Naive thymus-derived CD4-positive, alpha-beta T cell (primary cell): ENCODE data around the gene ARHGEF40. TPM values are rescaled to one million over a fixed set of nuclear protein-coding genes. Genes with fewer than 3 reads are reported as not detected.

Experiments used
- ATAC-seq: fragments of 150-1000 bp; cut with Tn5 transposase; 2 replicates; pipeline ENCODE4 v1.10.0; 2021; ENCODE audit warnings: mild to moderate bottlenecking, moderate library complexity
- CTCF ChIA-PET: fragments of 350-600 bp; sonication (Branson Sonifier 250); formaldehyde crosslinking; loops from one replicate; lab custom pipeline; 2021; ENCODE audit warnings: antibody characterized with exemption; lab: Charles Lee
- POLR2A ChIA-PET: fragments of 350-600 bp; sonication (Branson Sonifier 250); formaldehyde crosslinking; loops from one replicate; lab custom pipeline; 2021; ENCODE audit warnings: antibody characterized with exemption, inconsistent platforms; lab: Charles Lee
- DNase-seq, 9 donors: peaks; one replicate each; pipeline versions ENCODE4 v3.0.0 to v3.0.0-alpha.2; 2020 to 2022; ENCODE audit warnings: mixed read lengths in 1 of 9
- H3K27ac ChIP-seq: one replicate; pipeline ENCODE4 v1.7.0; 2013; ENCODE audit warnings: mild to moderate bottlenecking, low read depth, low read length, moderate library complexity
- H3K27me3 ChIP-seq, 2 donors: one replicate each; pipeline ENCODE4 v1.7.0; 2013; ENCODE audit warnings: low read length in 2 of 2, mild to moderate bottlenecking in 2 of 2, moderate library complexity in 2 of 2; ENCODE audit not compliant: control insufficient read depth in 2 of 2, insufficient read depth in 2 of 2
- H3K36me3 ChIP-seq, 3 experiments: 1 replicate in 2 of 3; 2 replicates in 1 of 3; pipeline ENCODE4 v1.7.0; 2013; ENCODE audit warnings: low read length in 3 of 3, mild to moderate bottlenecking in 3 of 3, moderate library complexity in 1 of 3; ENCODE audit not compliant: insufficient read depth in 3 of 3, control insufficient read depth in 2 of 3
- H3K4me1 ChIP-seq, 2 donors: one replicate each; pipeline ENCODE4 v1.7.0; 2013; ENCODE audit warnings: low read length in 2 of 2, mild to moderate bottlenecking in 2 of 2, moderate library complexity in 1 of 2; ENCODE audit not compliant: control insufficient read depth in 2 of 2, insufficient read depth in 2 of 2
- H3K4me3 ChIP-seq: 2 replicates; pipeline ENCODE4 v1.7.0; 2013; ENCODE audit warnings: mild to moderate bottlenecking, low read length
- H3K9me3 ChIP-seq, 3 experiments: 1 replicate in 2 of 3; 2 replicates in 1 of 3; pipeline ENCODE4 v1.7.0; 2013; ENCODE audit warnings: low read length in 3 of 3; ENCODE audit not compliant: control insufficient read depth in 2 of 3
- H3K27ac Mint-ChIP-seq, 9 donors: one replicate each; pipeline ENCODE4 v1.8.0; 2020 to 2022; ENCODE audit warnings: mixed read lengths in 9 of 9, mild to moderate bottlenecking in 8 of 9, moderate library complexity in 5 of 9, inconsistent platforms in 2 of 9
- H3K27me3 Mint-ChIP-seq, 5 donors: one replicate each; pipeline ENCODE4 v1.8.0; 2021 to 2022; ENCODE audit warnings: mixed read lengths in 5 of 5, mild to moderate bottlenecking in 1 of 5
- H3K36me3 Mint-ChIP-seq, 5 donors: one replicate each; pipeline ENCODE4 v1.8.0; 2020 to 2022; ENCODE audit warnings: mixed read lengths in 5 of 5, mild to moderate bottlenecking in 3 of 5, inconsistent platforms in 1 of 5
- H3K4me1 Mint-ChIP-seq, 7 donors: one replicate each; pipeline ENCODE4 v1.8.0; 2020 to 2022; ENCODE audit warnings: mixed read lengths in 7 of 7, mild to moderate bottlenecking in 3 of 7, inconsistent platforms in 1 of 7
- H3K4me3 Mint-ChIP-seq, 10 donors: one replicate each; pipeline ENCODE4 v1.8.0; 2020 to 2022; ENCODE audit warnings: mild to moderate bottlenecking in 10 of 10, mixed read lengths in 10 of 10, moderate library complexity in 6 of 10, inconsistent platforms in 2 of 10
- H3K9me3 Mint-ChIP-seq, 11 donors: one replicate each; pipeline ENCODE4 v1.8.0; 2020 to 2022; ENCODE audit warnings: mixed read lengths in 11 of 11, mild to moderate bottlenecking in 4 of 11, inconsistent platforms in 1 of 11, moderate library complexity in 1 of 11
- intact Hi-C, 2 donors: fragments of 100-400 bp; cut with micrococcal nuclease; formaldehyde crosslinking; loops; one replicate each; pipeline ENCODE4 v1.15.1; 2023
- polyA plus RNA-seq, 2 donors: library from polyadenylated mRNA; unstranded; fragments of 300-500 nt; fragmentation: Illumina TruSeq; gene quantifications; one replicate each; pipeline ENCODE4 v1.2.3, GENCODE V29; 2021
- total RNA-seq, 6 experiments: library from RNA in 5 of 6; stranded (reverse) in 5 of 6; gene quantifications; 1 replicate in 5 of 6; 2 replicates in 1 of 6; pipeline ENCODE4 v1.2.3 and lab custom pipeline; 2021 to 2026

Gene ARHGEF40
- total and polyA plus RNA-seq, 7 experiments from 2014 or later, result 0.11 to 40.5 (median 0.81) TPM; not detected in 2

- H3K36me3 ChIP-seq, result no peaks in the 10 kb centered on the region
- H3K4me1 ChIP-seq, result peaks cover 13 to 15% of the 10 kb centered on the region in 2 donors
- Mint-ChIP-seq H3K27ac (peak overlapping the region in 5 of 9 donors; percentile 0 to 71 (median 28)), H3K27me3 (peaks cover 0 to 3% (median 0%) of the 10 kb centered on the region in 5 donors), H3K9me3 (peaks cover 0 to 5% (median 0%) of the 10 kb centered on the region in 11 donors), H3K36me3 (no peaks in the 10 kb centered on the region), H3K4me1 (peaks cover 16 to 30% (median 26%) of the 10 kb centered on the region in 7 donors), H3K4me3 (no peak overlapping the region)
- CTCF ChIA-PET, result interaction anchor here (0.9 kb wide), 1 partner anchor 70 kb away, joined by 3 read pairs; no protein-coding TSS in a partner anchor
- POLR2A ChIA-PET, result interaction anchor here (1.1 kb wide), 1 partner anchor 61 kb away, joined by 3 read pairs; no protein-coding TSS in a partner anchor
- DNase-seq, result no peak
- H3K27me3 ChIP-seq, result no peaks in the 10 kb centered on the region
- intact Hi-C loops, result loop anchor here in 1 of 2 donors (10.0 kb wide), 1 partner anchor 1500 kb away; the partner anchor contains the start of gene DAD1
- H3K9me3 ChIP-seq, result no peaks in the 10 kb centered on the region
- no peak overlapping the region for H3K4me3 ChIP-seq
- H3K27ac ChIP-seq, result no peak overlapping the region
- no peak for ATAC-seq
Measured at GRCh38 chr14:21084396-21084795, 14.3 kb downstream of the ARHGEF40 start.

DNA sequence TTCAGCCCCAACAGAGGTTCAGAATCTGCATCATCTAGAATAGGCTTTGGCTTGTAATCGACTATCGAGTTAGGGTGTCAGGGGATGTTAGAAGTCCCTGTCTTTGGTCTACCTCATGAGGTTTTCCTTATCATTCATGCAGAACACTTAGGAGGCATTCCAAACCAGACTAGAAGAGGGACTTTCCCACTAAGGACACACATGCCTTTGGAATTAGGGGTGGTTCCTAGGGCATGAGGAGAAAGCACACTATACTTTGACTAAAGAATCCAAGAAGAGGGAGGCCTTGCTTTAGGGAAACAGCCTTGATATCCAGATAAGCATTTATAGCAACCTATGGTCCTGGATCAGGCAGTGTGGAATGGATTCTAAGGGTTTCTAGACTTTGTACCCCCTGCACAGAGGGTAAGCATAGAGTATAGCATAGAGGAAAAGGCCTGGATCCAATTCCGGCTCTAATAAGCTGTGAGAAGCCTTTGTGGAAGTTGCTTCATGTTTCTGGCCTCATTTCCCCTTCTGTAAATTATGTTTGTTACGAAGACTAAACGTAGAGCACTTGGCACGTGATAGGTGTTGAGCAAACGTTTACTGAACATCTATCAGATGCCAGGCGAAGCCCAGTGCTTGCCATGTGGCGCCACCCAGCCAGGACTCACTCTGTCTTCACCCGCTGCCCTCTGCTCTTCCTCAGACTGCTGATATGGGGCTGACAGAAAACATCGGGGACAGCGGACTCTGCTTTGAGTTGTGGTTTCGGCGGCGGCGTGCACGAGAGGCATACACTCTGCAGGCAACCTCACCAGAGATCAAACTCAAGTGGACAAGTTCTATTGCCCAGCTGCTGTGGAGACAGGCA is 15.1 kb downstream of the ARHGEF40 start:
- Mint-ChIP-seq H3K27me3 (peaks cover 0 to 1% (median 0%) of the 10 kb centered on the region in 5 donors), H3K4me3 (peak overlapping the region in 1 of 10 donors; percentile 53), H3K27ac (peak overlapping the region in 7 of 9 donors; percentile 30 to 99 (median 94)), H3K36me3 (no peaks in the 10 kb centered on the region), H3K4me1 (peaks cover 16 to 30% (median 27%) of the 10 kb centered on the region in 7 donors), H3K9me3 (peaks cover 0 to 5% (median 0%) of the 10 kb centered on the region in 11 donors)
- peaks cover 13 to 15% of the 10 kb centered on the region in 2 donors for H3K4me1 ChIP-seq
- no peaks in the 10 kb centered on the region for H3K27me3 ChIP-seq
- POLR2A ChIA-PET, result no interaction called here
- CTCF ChIA-PET, result no interaction called here
- ATAC-seq, result no peak
- H3K9me3 ChIP-seq, result no peaks in the 10 kb centered on the region
- H3K27ac ChIP-seq, result no peak overlapping the region
- intact Hi-C loops, result loop anchor here (5.0 to 10.0 kb wide), 2 partner anchors 403 to 1500 kb away; partner anchors contain the start of genes DAD1 (in 1 of the 2) and RNASE4 (in 1 of the 2)
- H3K36me3 ChIP-seq, result no peaks in the 10 kb centered on the region
- no peak for DNase-seq
- no peak overlapping the region for H3K4me3 ChIP-seq

- Histone ChIP-seq H3K36me3 (no peaks in the 10 kb centered on the region), H3K4me1 (peaks cover 13 to 15% of the 10 kb centered on the region in 2 donors), H3K27ac (peak overlapping the region; percentile 60), H3K9me3 (no peaks in the 10 kb centered on the region), H3K27me3 (no peaks in the 10 kb centered on the region), H3K4me3 (no peak overlapping the region)
- H3K27me3 Mint-ChIP-seq, result no peaks in the 10 kb centered on the region
- DNase-seq (peak in 1 of 9 donors; percentile 14), ATAC-seq (no peak)
- peaks cover 0 to 5% (median 0%) of the 10 kb centered on the region in 11 donors for H3K9me3 Mint-ChIP-seq
- ChIA-PET CTCF (interaction anchor here (1.0 to 11.3 kb wide), 3 partner anchors 18 to 746 kb away, joined by 3 to 132 read pairs (median 37); no protein-coding TSS in a partner anchor), POLR2A (interaction anchor here (0.6 to 3.7 kb wide), 6 partner anchors 10 to 62 kb away, joined by 3 to 22 read pairs (median 4); partner anchors contain the start of gene TMEM253)
- peaks cover 16 to 31% (median 28%) of the 10 kb centered on the region in 7 donors for H3K4me1 Mint-ChIP-seq
- H3K36me3 Mint-ChIP-seq, result no peaks in the 10 kb centered on the region
- peak overlapping the region; percentile 86 to 99 (median 93) for H3K27ac Mint-ChIP-seq
- H3K4me3 Mint-ChIP-seq, result peak overlapping the region in 2 of 10 donors; percentile 5 to 54
- intact Hi-C loops, result loop anchor here (1.0 to 10.0 kb wide), 7 partner anchors 16 to 1498 kb away; partner anchors contain the start of genes APEX1 (in 1 of the 2), DAD1 (in 1 of the 2), NDRG2 (in 1 of the 2) and RNASE4 (in 1 of the 2)
Measured at GRCh38 chr14:21086908-21087293, 16.8 kb downstream of the ARHGEF40 start.

- Histone ChIP-seq H3K4me3 (no peak overlapping the region), H3K27me3 (no peaks in the 10 kb centered on the region), H3K27ac (peak overlapping the region; percentile 80), H3K36me3 (no peaks in the 10 kb centered on the region), H3K9me3 (no peaks in the 10 kb centered on the region), H3K4me1 (peaks cover 13 to 15% of the 10 kb centered on the region in 2 donors)
- H3K4me1 Mint-ChIP-seq, result peaks cover 17 to 34% (median 29%) of the 10 kb centered on the region in 7 donors
- peak overlapping the region; percentile 86 to 99 (median 93) for H3K27ac Mint-ChIP-seq
- peak; percentile 89 for ATAC-seq
- peak in 8 of 9 donors; percentile 36 to 98 (median 94) for DNase-seq
- CTCF ChIA-PET, result interaction anchor here (0.6 to 11.3 kb wide), 4 partner anchors 16 to 746 kb away, joined by 3 to 132 read pairs (median 20); no protein-coding TSS in a partner anchor
- H3K36me3 Mint-ChIP-seq, result peaks cover 0 to 1% (median 0%) of the 10 kb centered on the region in 5 donors
- intact Hi-C loops, result loop anchor here (1.0 to 10.0 kb wide), 7 partner anchors 16 to 1497 kb away; partner anchors contain the start of genes APEX1 (in 1 of the 2), DAD1 (in 1 of the 2), NDRG2 (in 1 of the 2) and RNASE4 (in 1 of the 2)
- H3K9me3 Mint-ChIP-seq, result peaks cover 0 to 5% (median 0%) of the 10 kb centered on the region in 11 donors
- H3K4me3 Mint-ChIP-seq, result peak overlapping the region in 8 of 10 donors; percentile 2 to 66 (median 42)
- POLR2A ChIA-PET, result interaction anchor here (0.6 to 3.7 kb wide), 7 partner anchors 9 to 73 kb away, joined by 3 to 22 read pairs (median 4); partner anchors contain the start of gene TMEM253
- no peaks in the 10 kb centered on the region for H3K27me3 Mint-ChIP-seq
Measured at GRCh38 chr14:21087294-21088091, 17.4 kb downstream of the ARHGEF40 start.

DNA sequence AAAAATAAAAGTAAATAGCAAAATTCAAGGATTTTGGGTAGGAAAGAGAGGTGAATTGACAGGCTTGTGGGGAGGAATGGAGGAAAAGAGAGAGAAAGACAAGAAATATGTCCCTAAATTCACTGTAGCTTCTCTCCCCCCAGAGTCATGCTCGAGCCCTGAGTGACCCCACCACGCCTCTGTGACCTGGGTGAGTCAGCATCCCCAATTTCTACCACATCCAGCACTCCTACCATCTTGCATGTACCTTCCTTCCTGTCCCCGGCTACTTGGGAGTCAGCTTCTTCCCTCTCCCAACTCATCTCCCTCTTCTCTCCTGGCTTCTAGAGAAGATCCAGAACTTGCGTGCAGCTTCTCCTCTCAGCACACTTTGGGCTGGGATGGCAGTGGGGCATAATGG is 18.6 kb downstream of the ARHGEF40 start:
- ATAC-seq (no peak), DNase-seq (no peak)
- Mint-ChIP-seq H3K9me3 (peaks cover 0 to 5% (median 0%) of the 10 kb centered on the region in 11 donors), H3K4me3 (no peak overlapping the region), H3K4me1 (peaks cover 21 to 37% (median 33%) of the 10 kb centered on the region in 7 donors), H3K27ac (peak overlapping the region; percentile 2 to 99 (median 91)), H3K36me3 (peaks cover 0 to 2% (median 0%) of the 10 kb centered on the region in 5 donors), H3K27me3 (peaks cover 0 to 6% (median 0%) of the 10 kb centered on the region in 5 donors)
- H3K27me3 ChIP-seq, result no peaks in the 10 kb centered on the region
- intact Hi-C loops, result loop anchor here (5.0 to 10.0 kb wide), 2 partner anchors 406 to 1496 kb away; partner anchors contain the start of genes DAD1 (in 1 of the 2) and RNASE4 (in 1 of the 2)
- H3K4me3 ChIP-seq, result no peak overlapping the region
- no peaks in the 10 kb centered on the region for H3K9me3 ChIP-seq
- H3K4me1 ChIP-seq, result peaks cover 13 to 15% of the 10 kb centered on the region in 2 donors
- H3K27ac ChIP-seq, result peak overlapping the region; percentile 80
- CTCF ChIA-PET, result interaction anchor here (0.8 to 11.3 kb wide), 4 partner anchors 16 to 73 kb away, joined by 5 to 132 read pairs (median 21); no protein-coding TSS in a partner anchor
- H3K36me3 ChIP-seq, result no peaks in the 10 kb centered on the region
- POLR2A ChIA-PET, result interaction anchor here (1.1 to 3.7 kb wide), 4 partner anchors 9 to 18 kb away, joined by 5 to 22 read pairs (median 10); partner anchors contain the start of genes TMEM253 and ZNF219
